GM12878 (cell line): ENCODE results near the gene MACROD2. TPM values are rescaled to one million over a fixed set of nuclear protein-coding genes. Genes with fewer than 3 reads are reported as not detected.

ENCODE experiments used
- ATAC-seq: fragments of 200-7000 bp; cut with Tn5 transposase; 3 replicates; pipeline ENCODE4 v1.9.1; 2020; ENCODE audit warnings: mild to moderate bottlenecking, moderate library complexity
- BruUV-seq: library from RNA; stranded (reverse); fragments of 400-500 nt; replicated peaks from 2 replicates; lab custom pipeline; 2021; lab: Mats Ljungman, UMichigan
- CTCF ChIA-PET: fragments of 300-600 bp; sonication (Branson Sonifier 250); formaldehyde crosslinking; extraction: SDS; loops from one replicate; lab custom pipeline; 2021; ENCODE audit warnings: inconsistent platforms; lab: Yijun Ruan, JAX
- POLR2A ChIA-PET: fragments of 350-600 bp; formaldehyde crosslinking; extraction: SDS; loops from one replicate; lab custom pipeline; 2021; ENCODE audit warnings: inconsistent platforms; lab: Charles Lee
- RAD21 ChIA-PET: fragments of 300-600 bp; sonication (Branson Sonifier 250); formaldehyde crosslinking; loops from one replicate; lab custom pipeline; 2023; ENCODE audit warnings: antibody characterized with exemption; ENCODE audit not compliant: unreplicated experiment; lab: Charles Lee
- SMC1A ChIA-PET: fragments of 300-600 bp; sonication (Branson Sonifier 250); formaldehyde crosslinking; loops from one replicate; lab custom pipeline; 2023; ENCODE audit not compliant: unreplicated experiment, uncharacterized antibody; lab: Charles Lee
- DNase-seq: peaks from one replicate; pipeline ENCODE4 v3.0.0-alpha.2; 2011; ENCODE audit warnings: low read depth, low spot score
- FAIRE-seq: peaks from 3 replicates; lab custom pipeline; 2011; peaks lifted over from hg19 to GRCh38; lab: Jason Lieb, UNC
- H2AFZ ChIP-seq: 2 replicates; pipeline ENCODE4 v1.6.0; 2011; ENCODE audit warnings: low read depth, low read length, control low read depth; ENCODE audit not compliant: control insufficient read depth
- H3K27ac ChIP-seq: 2 replicates; pipeline ENCODE4 v1.5.1; 2011; ENCODE audit warnings: control low read depth; ENCODE audit not compliant: control insufficient read depth, insufficient read depth
- H3K27me3 ChIP-seq, 2 experiments: replicated peaks in 1 of 2; 2 replicates each; pipeline versions ENCODE4 v1.6.0 to v1.6.1; 2011; ENCODE audit warnings: low read length in 1 of 2; ENCODE audit not compliant: control insufficient read depth in 2 of 2, insufficient read depth in 2 of 2
- H3K36me3 ChIP-seq, 2 experiments: 2 replicates each; pipeline ENCODE4 v1.5.1; 2011; ENCODE audit warnings: low read length in 1 of 2; ENCODE audit not compliant: control insufficient read depth in 2 of 2, insufficient read depth in 2 of 2
- H3K4me1 ChIP-seq: 2 replicates; pipeline ENCODE4 v1.6.1; 2011; ENCODE audit warnings: mild to moderate bottlenecking, low read length, moderate library complexity, mixed read lengths; ENCODE audit not compliant: control insufficient read depth, insufficient read depth
- H3K4me2 ChIP-seq: 2 replicates; pipeline ENCODE4 v1.6.0; 2011; ENCODE audit warnings: control low read depth; ENCODE audit not compliant: control insufficient read depth, insufficient read depth
- H3K4me3 ChIP-seq: fragments of 200-600 bp; sonication (generic); 2 replicates; pipeline ENCODE4 v1.5.1; 2016
- H3K79me2 ChIP-seq: 2 replicates; pipeline ENCODE4 v1.6.0; 2011; ENCODE audit warnings: low read length; ENCODE audit not compliant: control insufficient read depth, insufficient read depth
- H3K9ac ChIP-seq: 2 replicates; pipeline ENCODE4 v1.8.0; 2011; ENCODE audit warnings: low read length, control low read depth, mixed read lengths; ENCODE audit not compliant: control insufficient read depth, insufficient read depth
- H3K9me3 ChIP-seq: replicated peaks from 3 replicates; pipeline ENCODE4 v1.5.1; 2011; ENCODE audit warnings: mild to moderate bottlenecking, low read length; ENCODE audit not compliant: control insufficient read depth, insufficient read depth
- H4K20me1 ChIP-seq: 2 replicates; pipeline ENCODE4 v1.6.0; 2011; ENCODE audit not compliant: control insufficient read depth, insufficient read depth
- CHD1 ChIP-seq: IDR thresholded peaks from 2 replicates; pipeline ENCODE4 v1.6.1; 2012; ENCODE audit warnings: low read depth, low read length, improper control_type of control experiment
- ESRRA ChIP-seq: IDR thresholded peaks from 2 replicates; pipeline ENCODE4 v1.6.1; 2012; ENCODE audit warnings: mild to moderate bottlenecking, low read length, improper control_type of control experiment
- KDM1A ChIP-seq: fragments of 200-600 bp; sonication (generic); IDR thresholded peaks from 2 replicates; pipeline ENCODE4 v1.6.1; 2016; ENCODE audit warnings: borderline replicate concordance
- NR2C1 ChIP-seq: fragments of 450-650 bp; IDR thresholded peaks from 2 replicates; pipeline ENCODE4 v1.6.1; 2017; ENCODE audit warnings: antibody characterized with exemption, mild to moderate bottlenecking, moderate library complexity
- POU2F2 ChIP-seq: IDR thresholded peaks from 3 replicates; pipeline ENCODE4 v1.6.1; 2011; ENCODE audit warnings: low read depth, mild to moderate bottlenecking, low read length, borderline replicate concordance
- STAT3 ChIP-seq: IDR thresholded peaks from 2 replicates; pipeline ENCODE4 v1.6.1; 2011; ENCODE audit warnings: low read depth, low read length, improper control_type of control experiment
- ZNF207 ChIP-seq: fragments of 450-650 bp; IDR thresholded peaks from 2 replicates; pipeline ENCODE4 v1.6.1; 2014; ENCODE audit warnings: antibody characterized with exemption, mild to moderate bottlenecking, borderline replicate concordance
- ZZZ3 ChIP-seq: IDR thresholded peaks from 2 replicates; pipeline ENCODE4 v1.6.1; 2011; ENCODE audit warnings: low read depth; ENCODE audit not compliant: control insufficient read depth, insufficient read length
- WGBS: methylation state at CpG from one replicate; pipeline ENCODE4 v1.1.6; 2016; ENCODE audit warnings: low lambda C conversion rate; ENCODE audit not compliant: insufficient replicate concordance, insufficient coverage; ENCODE audit errors: missing lambda C conversion rate; 5-methylcytosine and 5-hydroxymethylcytosine counted together
- in situ Hi-C: fragments of 300-500 bp; cut with MboI; formaldehyde crosslinking; loops from 9 replicates; pipeline ENCODE4 v1.14.3; 2018; ENCODE audit warnings: mixed read lengths
- intact Hi-C: fragments of 100-400 bp; cut with micrococcal nuclease; formaldehyde crosslinking; loops from one replicate; pipeline ENCODE4 v1.14.2; 2022; ENCODE audit not compliant: unreplicated experiment
- polyA plus RNA-seq, 11 experiments: library from polyadenylated mRNA; depleted of rRNA in 4 of 11; unstranded in 6 of 11; stranded (reverse) in 5 of 11; fragments of >200 nt; fragmentation: Nextera tagmentation in 4 of 11; fragmentation: Illumina TruSeq in 1 of 11; extraction: Ambion mirVana in 4 of 11; extraction: Trizol in 1 of 11; gene quantifications; 1 replicate in 1 of 11; 2 replicates in 10 of 11; pipeline versions ENCODE4 v1.2.1 to v1.2.3, GENCODE V29; 2011 to 2016; ENCODE audit warnings: inconsistent platforms in 2 of 11, missing spikeins in 2 of 11, low read depth in 1 of 11
- total RNA-seq, 4 experiments: library from RNA; depleted of rRNA in 3 of 4; stranded (reverse); fragments of >200 nt in 3 of 4; fragmentation: Illumina TruSeq in 1 of 4; extraction: Trizol in 1 of 4; gene quantifications; 2 replicates each; pipeline versions ENCODE4 v1.2.1 to v1.2.3, GENCODE V29; 2013 to 2021
- TF ChIP-seq, protein P1 (sequence below): fragments of 450-650 bp; IDR thresholded peaks from 2 replicates; pipeline ENCODE4 v1.6.1; 2018; ENCODE audit warnings: borderline replicate concordance, mild to moderate bottlenecking; ENCODE audit not compliant: partially characterized antibody
- TF ChIP-seq, protein P2 (sequence below): fragments of 450-650 bp; IDR thresholded peaks from 2 replicates; pipeline ENCODE4 v1.6.1; 2017; ENCODE audit warnings: mild to moderate bottlenecking, moderate library complexity
- TF ChIP-seq, protein P3 (sequence below): fragments of 450-650 bp; IDR thresholded peaks from 2 replicates; pipeline ENCODE4 v1.6.1; 2017; ENCODE audit warnings: antibody characterized with exemption, mild to moderate bottlenecking, moderate library complexity
- TF ChIP-seq, protein P4 (sequence below): IDR thresholded peaks from 2 replicates; pipeline ENCODE4 v1.6.1; 2011; ENCODE audit warnings: borderline replicate concordance, low read depth, mild to moderate bottlenecking, moderate library complexity, mixed read lengths, low read length; ENCODE audit not compliant: insufficient read depth; ENCODE audit errors: extremely low read length

Gene MACROD2
- total and polyA plus RNA-seq, 10 of the 15 experiments (the other 5 are each of a cell fraction or from before 2014, with no cell fraction given), result 1.1 to 21.5 (median 2.2) TPM

DNA sequence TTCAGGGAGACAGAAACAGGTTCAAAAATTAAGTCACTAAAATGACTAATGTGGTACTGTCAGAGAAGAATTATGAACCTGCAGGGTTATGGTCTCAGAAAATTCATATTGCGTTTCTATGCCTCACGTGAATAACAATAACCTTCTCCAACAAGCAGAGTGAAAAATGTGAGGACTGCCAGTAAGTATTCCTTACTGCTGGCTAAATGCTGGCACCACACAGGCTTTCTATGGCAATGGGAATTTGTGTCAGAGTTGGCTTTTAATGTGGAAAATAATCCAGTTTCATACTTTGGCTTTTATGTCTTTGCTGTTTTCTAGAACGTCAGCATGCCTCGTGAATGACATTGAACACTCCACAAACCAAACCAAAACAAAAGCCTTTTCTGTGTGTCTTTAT is 1922.0 kb downstream of the MACROD2 start:
- DNase-seq (no peak), FAIRE-seq (no peak)

More for the DNA sequence above, 1922.0 kb downstream of the MACROD2 start:
- in situ Hi-C loops (no loop called here), intact Hi-C loops (no loop called here)
- SMC1A ChIA-PET, result no interaction called here
- 81% methylated on average over 4 of the region's 4 CpGs for WGBS
- BruUV-seq, result no TSS peak
- ATAC-seq, result no peak
- H2AFZ ChIP-seq, result no peak overlapping the region
- POLR2A ChIA-PET, result no interaction called here
- H3K4me2 ChIP-seq, result no peak overlapping the region
- TF ChIP-seq, protein P1, sequence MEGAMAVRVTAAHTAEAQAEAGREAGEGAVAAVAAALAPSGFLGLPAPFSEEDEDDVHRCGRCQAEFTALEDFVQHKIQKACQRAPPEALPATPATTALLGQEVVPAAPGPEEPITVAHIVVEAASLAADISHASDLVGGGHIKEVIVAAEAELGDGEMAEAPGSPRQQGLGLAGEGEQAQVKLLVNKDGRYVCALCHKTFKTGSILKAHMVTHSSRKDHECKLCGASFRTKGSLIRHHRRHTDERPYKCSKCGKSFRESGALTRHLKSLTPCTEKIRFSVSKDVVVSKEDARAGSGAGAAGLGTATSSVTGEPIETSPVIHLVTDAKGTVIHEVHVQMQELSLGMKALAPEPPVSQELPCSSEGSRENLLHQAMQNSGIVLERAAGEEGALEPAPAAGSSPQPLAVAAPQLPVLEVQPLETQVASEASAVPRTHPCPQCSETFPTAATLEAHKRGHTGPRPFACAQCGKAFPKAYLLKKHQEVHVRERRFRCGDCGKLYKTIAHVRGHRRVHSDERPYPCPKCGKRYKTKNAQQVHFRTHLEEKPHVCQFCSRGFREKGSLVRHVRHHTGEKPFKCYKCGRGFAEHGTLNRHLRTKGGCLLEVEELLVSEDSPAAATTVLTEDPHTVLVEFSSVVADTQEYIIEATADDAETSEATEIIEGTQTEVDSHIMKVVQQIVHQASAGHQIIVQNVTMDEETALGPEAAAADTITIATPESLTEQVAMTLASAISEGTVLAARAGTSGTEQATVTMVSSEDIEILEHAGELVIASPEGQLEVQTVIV, result no peak
- TF ChIP-seq ZZZ3 (no peak), NR2C1 (no peak), KDM1A (no peak), CHD1 (no peak), POU2F2 (no peak), ESRRA (no peak), STAT3 (no peak), ZNF207 (no peak)
- TF ChIP-seq, protein P2, sequence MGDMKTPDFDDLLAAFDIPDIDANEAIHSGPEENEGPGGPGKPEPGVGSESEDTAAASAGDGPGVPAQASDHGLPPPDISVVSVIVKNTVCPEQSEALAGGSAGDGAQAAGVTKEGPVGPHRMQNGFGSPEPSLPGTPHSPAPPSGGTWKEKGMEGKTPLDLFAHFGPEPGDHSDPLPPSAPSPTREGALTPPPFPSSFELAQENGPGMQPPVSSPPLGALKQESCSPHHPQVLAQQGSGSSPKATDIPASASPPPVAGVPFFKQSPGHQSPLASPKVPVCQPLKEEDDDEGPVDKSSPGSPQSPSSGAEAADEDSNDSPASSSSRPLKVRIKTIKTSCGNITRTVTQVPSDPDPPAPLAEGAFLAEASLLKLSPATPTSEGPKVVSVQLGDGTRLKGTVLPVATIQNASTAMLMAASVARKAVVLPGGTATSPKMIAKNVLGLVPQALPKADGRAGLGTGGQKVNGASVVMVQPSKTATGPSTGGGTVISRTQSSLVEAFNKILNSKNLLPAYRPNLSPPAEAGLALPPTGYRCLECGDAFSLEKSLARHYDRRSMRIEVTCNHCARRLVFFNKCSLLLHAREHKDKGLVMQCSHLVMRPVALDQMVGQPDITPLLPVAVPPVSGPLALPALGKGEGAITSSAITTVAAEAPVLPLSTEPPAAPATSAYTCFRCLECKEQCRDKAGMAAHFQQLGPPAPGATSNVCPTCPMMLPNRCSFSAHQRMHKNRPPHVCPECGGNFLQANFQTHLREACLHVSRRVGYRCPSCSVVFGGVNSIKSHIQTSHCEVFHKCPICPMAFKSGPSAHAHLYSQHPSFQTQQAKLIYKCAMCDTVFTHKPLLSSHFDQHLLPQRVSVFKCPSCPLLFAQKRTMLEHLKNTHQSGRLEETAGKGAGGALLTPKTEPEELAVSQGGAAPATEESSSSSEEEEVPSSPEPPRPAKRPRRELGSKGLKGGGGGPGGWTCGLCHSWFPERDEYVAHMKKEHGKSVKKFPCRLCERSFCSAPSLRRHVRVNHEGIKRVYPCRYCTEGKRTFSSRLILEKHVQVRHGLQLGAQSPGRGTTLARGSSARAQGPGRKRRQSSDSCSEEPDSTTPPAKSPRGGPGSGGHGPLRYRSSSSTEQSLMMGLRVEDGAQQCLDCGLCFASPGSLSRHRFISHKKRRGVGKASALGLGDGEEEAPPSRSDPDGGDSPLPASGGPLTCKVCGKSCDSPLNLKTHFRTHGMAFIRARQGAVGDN, result no peak
- TF ChIP-seq, protein P3, sequence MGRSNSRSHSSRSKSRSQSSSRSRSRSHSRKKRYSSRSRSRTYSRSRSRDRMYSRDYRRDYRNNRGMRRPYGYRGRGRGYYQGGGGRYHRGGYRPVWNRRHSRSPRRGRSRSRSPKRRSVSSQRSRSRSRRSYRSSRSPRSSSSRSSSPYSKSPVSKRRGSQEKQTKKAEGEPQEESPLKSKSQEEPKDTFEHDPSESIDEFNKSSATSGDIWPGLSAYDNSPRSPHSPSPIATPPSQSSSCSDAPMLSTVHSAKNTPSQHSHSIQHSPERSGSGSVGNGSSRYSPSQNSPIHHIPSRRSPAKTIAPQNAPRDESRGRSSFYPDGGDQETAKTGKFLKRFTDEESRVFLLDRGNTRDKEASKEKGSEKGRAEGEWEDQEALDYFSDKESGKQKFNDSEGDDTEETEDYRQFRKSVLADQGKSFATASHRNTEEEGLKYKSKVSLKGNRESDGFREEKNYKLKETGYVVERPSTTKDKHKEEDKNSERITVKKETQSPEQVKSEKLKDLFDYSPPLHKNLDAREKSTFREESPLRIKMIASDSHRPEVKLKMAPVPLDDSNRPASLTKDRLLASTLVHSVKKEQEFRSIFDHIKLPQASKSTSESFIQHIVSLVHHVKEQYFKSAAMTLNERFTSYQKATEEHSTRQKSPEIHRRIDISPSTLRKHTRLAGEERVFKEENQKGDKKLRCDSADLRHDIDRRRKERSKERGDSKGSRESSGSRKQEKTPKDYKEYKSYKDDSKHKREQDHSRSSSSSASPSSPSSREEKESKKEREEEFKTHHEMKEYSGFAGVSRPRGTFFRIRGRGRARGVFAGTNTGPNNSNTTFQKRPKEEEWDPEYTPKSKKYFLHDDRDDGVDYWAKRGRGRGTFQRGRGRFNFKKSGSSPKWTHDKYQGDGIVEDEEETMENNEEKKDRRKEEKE, result no peak
- TF ChIP-seq, protein P4, sequence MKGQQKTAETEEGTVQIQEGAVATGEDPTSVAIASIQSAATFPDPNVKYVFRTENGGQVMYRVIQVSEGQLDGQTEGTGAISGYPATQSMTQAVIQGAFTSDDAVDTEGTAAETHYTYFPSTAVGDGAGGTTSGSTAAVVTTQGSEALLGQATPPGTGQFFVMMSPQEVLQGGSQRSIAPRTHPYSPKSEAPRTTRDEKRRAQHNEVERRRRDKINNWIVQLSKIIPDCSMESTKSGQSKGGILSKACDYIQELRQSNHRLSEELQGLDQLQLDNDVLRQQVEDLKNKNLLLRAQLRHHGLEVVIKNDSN, result no peak
- no peak overlapping the region for H3K27ac ChIP-seq
- H3K27me3 ChIP-seq, result no peaks in the 10 kb centered on the region
- no peak overlapping the region for H3K4me3 ChIP-seq
- no peaks in the 10 kb centered on the region for H4K20me1 ChIP-seq
- H3K9ac ChIP-seq, result no peak overlapping the region
- peaks cover 7% of the 10 kb centered on the region for H3K4me1 ChIP-seq
- no peaks in the 10 kb centered on the region; the same call in 2 of the 3 replicates for H3K9me3 ChIP-seq
- no peaks in the 10 kb centered on the region; the same call in 1 of the 2 replicates for H3K79me2 ChIP-seq
- RAD21 ChIA-PET, result no interaction called here
- H3K36me3 ChIP-seq, result no peaks in the 10 kb centered on the region
- CTCF ChIA-PET, result no interaction called here
